Measurements from ENCODE around the gene REEP1.

The REEP1 gene

GRCh38 chr2:86344404-86344803 is 7.0 kb upstream of the REEP1 start:
- DNase-seq (ENCODE audit: low spot score), result no peak
- TF ChIP-seq CTCF (IDR thresholded peaks at IDR 0.05; ENCODE audit: extremely low read depth, missing control alignments), result no peak

GRCh38 chr2:86342488-86342887 is 5.1 kb upstream of the REEP1 start:
- no peak for TF ChIP-seq CTCF (IDR thresholded peaks at IDR 0.05; ENCODE audit: extremely low read depth, missing control alignments)
- no peak for DNase-seq (ENCODE audit: low spot score)

GRCh38 chr2:86341470-86341869 is 4.0 kb upstream of the REEP1 start:
- no peak for TF ChIP-seq CTCF (IDR thresholded peaks at IDR 0.05; ENCODE audit: extremely low read depth, missing control alignments)
- no peak for DNase-seq (ENCODE audit: low spot score)

GRCh38 chr2:86338778-86339295 is 1.4 kb upstream of the REEP1 start:
- TF ChIP-seq CTCF (IDR thresholded peaks at IDR 0.05; ENCODE audit: extremely low read depth, missing control alignments), result no peak
- DNase-seq (ENCODE audit: low spot score), result no peak

DNA sequence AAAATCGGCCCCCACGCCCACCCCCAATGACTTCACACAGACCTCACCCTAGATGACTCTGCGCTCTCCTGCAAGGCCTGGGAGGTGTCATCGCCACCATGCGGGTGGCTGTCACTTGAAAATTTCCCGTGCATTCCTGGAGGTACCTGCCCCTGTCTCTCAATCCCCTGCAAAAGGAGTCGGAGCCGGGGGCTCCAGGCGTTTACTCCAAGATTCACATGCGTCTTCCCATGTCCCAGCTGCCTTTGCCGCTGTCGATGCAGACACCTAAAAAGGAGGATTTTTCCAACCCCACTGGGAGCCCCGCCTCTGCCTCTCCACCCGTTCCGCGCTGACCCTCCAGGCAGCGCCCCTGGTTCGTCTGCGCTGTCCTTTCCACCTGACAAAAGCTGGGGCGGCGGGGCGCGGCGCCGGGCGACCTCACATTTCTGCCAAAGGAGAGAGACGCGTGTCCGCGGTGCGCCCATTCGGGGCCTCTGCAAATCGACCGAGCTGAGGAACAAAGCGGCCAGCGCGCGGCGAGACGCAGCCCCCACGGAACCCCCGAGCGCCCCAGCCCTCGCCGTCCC is 667 bp downstream of the REEP1 start:
- no peak for DNase-seq (ENCODE audit: low spot score)
- no peak for TF ChIP-seq CTCF (IDR thresholded peaks at IDR 0.05; ENCODE audit: extremely low read depth, missing control alignments)

DNA sequence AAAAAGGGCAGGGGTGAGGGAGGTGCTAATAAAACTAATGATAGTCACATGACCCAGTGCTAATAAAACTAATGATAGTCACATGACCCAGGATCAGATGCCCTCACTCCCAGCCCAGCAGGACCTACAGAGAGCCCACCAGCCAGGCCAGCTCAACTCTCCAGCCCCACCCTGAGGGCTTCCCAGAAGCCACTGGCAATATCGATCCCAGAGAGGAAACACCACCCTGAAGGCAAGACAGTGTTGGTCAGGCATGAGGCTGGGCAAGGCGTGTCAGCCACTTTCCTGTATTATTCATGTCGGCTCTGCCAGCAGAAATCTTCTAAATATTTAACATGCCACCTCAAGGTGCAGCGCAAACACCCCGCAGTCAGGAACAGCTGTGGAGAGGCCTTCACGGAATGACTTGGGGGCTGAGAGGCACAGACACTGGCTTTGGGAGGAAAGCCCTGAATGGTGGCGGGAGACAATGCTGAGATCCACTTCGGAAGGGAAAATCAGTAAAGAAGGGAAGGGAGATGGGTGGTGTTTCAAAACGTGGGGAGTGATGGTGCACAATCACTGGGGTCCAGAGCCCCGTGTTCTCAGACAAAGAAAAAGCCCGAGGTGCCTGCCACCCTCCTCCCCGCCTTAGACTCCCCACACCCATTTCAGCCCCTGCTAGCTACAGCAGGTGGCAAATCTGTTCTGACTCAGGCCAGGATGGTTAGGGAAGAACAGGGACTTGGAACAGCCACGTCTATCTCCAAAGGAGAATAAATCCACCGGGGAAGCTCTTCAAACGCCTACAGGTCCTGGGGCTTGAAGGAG is 1.4 kb downstream of the REEP1 start:
- TF ChIP-seq CTCF (IDR thresholded peaks at IDR 0.05; ENCODE audit: extremely low read depth, missing control alignments), result no peak
- peak; percentile 32 for DNase-seq (ENCODE audit: low spot score)

- no peak for DNase-seq (ENCODE audit: low spot score)
- TF ChIP-seq CTCF (IDR thresholded peaks at IDR 0.05; ENCODE audit: extremely low read depth, missing control alignments), result no peak
These were observed 4.0 kb downstream of the REEP1 start for GRCh38 chr2:86333378-86333777.
